ENCODE data around the gene GABBR1.
A peak's percentile ranks its signal among the peaks of the same experiment; 100 is the strongest.

Gene GABBR1

GRCh38 chr6:29652198-29652584 is 19.2 kb upstream of the GABBR1 start:
- FAIRE-seq, result no peak

- FAIRE-seq, result peak; percentile 77
Observed at GRCh38 chr6:29651413-29652197, 18.6 kb upstream of the GABBR1 start.

DNA sequence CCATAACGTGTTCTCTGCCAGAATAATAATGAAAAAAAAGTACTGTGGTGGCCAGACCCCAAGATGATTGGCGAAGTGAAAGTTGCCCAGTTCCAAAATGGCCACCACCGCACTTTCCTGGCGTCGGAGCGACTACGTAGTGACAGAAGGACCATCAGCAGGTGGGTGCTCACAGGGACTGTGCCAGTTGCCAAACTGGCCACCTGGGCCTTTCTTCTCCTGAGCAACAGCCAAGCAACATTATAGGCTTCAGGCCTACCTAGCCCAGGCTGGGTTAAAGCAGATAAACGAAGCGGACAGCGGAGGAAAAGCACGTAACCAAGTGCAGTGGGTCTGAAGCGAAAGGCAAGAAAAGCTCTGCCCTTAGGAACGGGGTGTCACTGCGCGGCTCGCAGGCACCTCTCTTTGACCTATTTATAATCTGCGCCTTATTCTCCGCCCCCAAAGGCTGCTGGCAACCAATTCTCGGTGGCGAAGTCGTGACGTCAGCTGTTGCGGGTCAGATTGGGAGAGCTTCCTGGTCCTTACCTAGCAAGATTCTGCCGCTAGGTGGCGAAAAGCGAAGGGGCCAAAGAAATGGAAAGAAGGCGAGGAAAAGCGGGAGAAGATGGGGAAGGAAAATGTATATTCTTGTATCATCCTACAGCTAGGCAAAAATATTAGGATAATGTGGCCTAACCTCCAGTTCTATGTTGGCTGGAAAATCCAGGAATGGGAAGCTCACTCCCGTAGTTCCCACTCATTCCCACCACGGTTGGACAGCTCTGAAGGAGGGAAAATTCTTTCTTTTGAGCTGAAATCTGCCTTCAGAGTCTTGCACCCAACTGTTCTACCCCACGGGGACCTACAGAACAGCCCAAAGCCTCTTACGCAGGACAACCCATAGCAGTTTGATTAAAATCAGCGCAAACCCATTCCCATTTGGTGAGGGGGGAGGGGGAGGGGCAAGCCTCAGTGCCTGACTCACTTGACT is 17.0 kb upstream of the GABBR1 start:
- peak; percentile 92 for FAIRE-seq

DNA sequence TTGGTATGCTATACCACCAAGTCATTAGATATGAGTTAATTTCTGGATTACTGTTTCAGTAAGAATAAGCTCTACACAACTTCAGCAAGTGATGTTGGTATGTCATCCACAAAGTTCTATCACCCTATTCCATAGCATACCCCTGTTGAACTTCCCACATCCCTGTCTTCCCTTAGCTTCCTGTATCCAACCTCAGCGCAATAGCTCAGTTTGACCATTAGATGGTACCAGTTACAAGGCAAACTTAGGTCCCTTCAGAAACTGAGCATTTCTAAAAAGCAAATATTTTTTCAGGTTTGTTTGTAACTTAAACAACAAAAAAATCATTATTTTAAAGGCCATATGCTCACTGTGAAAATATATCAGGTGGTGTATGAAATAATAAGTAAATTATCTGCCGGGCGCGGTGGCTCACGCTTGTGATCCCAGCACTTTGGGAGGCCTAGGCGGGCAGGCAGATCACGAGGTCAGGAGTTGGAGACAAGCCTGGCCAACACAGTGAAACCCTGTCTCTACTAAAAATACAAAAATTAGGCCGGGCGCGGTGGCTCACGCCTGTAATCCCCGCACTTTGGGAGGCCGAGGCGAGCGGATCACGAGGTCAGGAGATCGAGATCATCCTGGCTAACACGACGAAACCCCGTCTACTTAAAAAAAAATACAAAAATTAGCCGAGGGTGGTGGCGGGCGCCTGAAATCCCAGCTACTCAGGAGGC is 15.1 kb upstream of the GABBR1 start:
- peak; percentile 48 for FAIRE-seq

DNA sequence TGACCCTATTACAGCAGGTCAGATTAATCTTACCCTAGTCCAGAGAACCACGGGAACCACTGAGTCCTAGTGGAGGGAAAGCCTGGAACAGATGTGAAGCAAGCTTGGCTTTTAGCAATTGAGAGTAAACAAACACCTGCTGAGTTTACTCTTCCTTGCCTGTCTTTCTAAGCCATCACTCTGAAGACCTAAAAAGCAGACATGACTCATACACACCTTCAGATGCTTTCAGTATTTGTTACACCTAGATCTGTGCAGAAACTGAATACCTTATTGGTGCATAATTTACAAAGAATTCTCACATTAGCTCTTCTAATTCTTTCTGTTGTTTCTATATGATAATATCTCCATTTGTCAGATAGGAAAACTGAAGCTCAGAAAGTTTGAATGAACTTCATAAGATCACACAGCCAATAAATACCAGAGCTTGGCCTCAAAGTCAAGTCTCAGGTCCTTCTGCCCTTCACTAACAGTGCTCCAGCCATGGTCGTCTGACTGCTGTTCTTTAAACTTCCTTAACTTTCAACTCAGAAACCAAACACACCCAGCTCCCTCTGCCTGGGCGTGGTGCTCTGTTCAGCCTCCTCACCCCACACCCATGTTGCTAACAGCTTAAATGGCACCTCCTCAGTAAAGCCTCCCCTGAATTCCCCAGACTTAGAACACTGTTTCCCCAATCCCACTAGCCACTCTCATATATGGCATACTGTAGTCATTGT is 8.6 kb upstream of the GABBR1 start:
- no peak for FAIRE-seq

GRCh38 chr6:29637247-29637646 is 4.3 kb upstream of the GABBR1 start:
- FAIRE-seq, result no peak

- FAIRE-seq, result no peak
Observed at GRCh38 chr6:29633534-29633905, 537 bp upstream of the GABBR1 start.

DNA sequence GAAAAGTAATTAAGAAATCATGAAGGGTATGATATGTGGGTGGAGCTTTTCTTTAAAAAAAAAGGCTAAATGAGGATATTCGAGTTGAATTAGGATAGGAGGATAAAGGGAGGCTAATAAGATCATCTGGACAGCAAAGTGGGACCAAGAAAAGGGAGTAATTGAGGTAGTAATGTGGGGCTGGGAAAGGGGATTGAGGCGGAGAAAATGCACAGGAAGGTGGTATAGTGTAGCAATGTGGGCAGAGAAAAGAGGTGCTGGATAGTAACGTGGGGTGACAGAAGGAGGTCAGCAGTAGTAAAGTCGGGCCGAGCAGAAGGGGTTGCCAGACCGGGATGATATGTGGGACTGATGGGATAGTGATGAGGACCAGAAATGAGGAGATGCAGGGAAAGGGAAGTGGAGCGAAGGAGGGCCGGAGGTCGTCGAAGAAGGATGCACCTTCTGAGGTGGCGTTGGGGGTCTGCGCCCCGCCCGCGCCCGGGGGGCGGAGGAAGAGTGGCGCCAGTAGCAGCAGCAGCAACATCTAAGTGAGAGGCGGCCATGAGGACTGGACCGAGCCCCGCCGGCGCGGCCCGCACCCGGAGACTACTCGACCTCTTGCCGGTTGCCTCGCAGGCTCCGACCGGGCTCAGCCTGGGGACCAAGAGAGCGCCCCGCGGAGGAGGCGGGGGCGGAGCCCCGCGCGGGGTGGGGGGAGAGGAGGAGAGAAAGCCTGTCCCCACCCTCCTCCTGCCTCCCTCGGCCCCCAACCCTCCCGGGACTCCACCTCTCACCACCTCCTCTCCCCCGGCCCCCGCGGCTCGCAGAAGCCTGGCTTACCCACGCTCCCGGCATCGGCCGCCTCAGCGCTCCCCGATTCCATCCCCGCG is 887 bp downstream of the GABBR1 start:
- no peak for FAIRE-seq

GRCh38 chr6:29631209-29631810 is 1.7 kb downstream of the GABBR1 start:
- FAIRE-seq, result no peak

GRCh38 chr6:29630315-29630714 is 2.7 kb downstream of the GABBR1 start:
- no peak for FAIRE-seq

DNA sequence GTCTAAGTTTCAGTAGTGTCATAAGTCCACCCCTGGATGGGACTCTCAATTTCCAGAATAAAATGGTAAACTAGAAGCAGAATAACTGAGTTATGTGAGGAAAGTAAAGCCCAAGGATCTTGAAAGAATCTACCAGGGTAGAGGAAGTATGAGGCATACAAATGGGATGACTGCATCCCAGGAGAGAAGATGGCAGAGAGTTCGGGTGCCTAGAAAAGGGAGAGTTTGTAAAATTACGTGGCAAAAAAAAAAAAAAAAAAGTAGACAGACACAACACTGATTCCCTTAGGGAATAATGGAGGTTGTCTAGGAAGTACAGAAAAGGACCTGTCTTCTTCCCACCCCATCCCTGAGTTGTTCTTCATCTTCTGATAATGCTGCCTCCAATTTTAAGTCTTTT is 3.4 kb downstream of the GABBR1 start:
- FAIRE-seq, result no peak

DNA sequence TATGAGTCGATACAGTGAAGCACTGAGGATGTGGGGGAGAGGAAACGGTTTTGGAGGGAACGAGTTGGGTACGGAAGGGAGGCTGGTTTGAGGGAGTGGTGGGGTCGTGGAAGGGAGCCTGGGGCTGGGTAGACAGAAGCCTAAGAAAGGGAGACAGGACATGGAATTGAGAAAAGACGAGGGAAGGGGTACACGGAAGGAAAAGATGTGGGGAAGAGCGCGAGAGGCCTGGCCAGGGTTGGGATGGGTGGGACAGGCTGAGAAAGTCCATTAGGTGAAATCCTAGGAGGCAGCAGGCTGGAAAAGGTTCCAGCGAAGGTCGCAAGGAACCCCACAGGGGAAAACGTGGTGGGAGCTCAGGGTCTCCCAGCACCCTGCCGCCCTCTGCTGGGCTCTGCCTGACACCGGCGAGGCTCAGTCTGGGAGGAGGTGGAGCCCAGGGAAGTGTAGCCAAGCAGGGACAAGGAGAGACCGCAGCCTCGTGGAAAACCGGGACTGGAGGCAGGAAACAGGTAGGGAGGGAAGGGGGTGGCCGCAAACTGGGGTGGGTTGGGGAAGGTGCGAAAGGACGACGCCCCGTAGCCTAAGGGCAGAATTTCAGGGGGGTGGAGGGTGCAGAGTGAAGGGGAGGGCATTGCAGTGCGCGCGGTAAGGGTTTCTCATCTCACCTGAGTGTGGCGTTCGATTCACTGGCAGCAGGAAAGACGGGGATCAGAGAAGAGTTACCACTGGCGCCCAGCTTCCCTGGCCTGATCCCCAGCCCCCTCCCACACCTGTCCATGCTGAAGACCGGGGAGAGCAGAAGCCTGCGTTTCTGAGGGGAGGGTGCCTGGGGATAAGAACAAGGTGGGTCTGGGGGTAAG is 4.3 kb downstream of the GABBR1 start:
- no peak for FAIRE-seq

DNA sequence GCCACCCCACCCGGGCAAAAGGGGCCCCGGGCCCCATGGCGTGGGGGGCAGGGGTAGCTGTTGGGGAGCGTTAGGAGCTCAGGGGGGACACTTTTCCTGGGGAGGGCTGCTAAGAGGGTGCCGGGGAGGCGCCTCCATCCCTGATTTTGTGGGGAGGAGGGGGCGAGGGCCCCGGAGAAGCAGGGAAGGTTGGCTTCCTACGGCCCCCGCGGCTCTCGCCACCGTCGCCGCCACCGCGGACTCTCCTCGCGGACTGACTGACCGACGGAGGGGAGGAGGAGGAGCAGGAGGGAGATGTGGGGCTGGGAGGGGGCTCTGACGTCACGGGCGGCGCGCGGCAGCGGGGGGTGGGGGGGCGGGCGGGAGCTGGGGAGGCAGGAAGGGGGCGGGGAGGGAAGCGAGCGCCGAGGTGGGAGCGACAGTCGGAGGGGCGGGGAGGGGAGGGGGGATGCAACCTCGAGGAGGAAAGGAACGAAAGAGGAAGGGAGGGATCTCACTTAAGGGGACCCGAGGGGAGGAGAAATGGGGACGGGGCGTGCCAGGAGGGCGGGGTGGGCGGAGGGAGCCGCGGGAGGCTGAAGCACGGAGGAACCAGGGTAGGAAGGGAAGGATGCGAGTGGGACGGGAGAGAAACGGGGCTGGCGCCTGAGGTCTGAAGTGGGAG is 5.1 kb downstream of the GABBR1 start:
- no peak for FAIRE-seq

DNA sequence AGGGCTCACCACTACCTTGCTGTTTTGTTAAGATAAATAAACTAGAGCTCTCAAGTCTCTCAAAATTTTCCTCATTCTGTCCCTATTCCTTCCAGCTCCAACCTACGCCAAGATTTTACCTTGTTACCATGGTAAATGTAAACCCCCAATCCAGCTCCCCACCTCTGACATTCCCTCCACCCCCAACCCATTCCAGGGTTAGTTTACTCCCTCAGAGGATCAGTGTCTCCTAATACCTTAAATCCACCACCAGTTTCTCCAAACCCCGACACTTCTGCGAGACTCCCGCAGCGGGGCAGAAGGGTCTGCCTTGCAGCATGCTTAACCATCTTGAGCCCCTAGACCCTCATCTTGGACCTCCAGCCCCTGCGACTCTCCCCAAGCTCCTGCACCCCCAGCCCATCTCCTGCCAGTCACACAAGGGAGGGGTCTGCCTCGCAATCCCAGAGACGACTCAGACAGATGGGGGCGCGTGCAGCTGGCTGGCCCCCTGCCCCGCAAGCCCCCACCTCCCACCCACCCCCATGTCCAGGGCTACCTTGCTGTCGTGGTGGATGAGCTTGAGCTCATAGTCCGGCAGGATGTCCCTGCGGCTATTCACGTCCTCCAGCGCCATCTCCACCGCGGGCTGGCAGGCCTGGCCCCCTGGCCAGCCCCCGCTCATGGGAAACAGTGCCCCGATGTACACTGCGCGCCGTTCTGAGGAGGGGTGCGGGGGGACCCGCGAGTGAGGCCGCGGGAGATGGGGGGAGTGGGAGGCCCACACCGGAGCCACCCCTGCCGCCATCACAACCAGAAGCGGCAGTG is 5.8 kb downstream of the GABBR1 start:
- no peak for FAIRE-seq

- no peak for FAIRE-seq
Observed at GRCh38 chr6:29625337-29625930, 7.5 kb downstream of the GABBR1 start.

DNA sequence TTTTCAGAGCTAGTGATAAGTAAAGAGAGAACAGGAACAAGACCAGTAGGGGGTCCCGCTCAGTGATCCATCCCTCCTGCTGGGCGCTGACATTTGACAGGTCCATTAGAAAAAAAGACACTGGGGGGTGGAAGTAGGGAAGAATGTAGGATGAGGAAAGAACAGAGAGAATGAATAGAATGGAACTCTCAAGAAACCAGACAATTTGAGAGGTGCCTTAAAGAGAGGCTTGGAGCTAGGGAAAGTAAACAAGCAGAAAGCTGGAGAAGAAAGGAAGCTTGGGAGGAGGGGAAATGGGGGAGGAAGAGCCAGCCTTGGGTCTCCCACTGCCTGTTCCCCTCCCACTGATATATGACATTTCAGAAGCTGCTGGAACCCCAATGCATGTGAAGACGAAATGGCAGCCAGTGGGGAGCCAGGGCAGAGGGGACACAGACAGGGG is 8.4 kb downstream of the GABBR1 start:
- no peak for FAIRE-seq

- FAIRE-seq, result no peak
Observed at GRCh38 chr6:29620630-29621029, 12.4 kb downstream of the GABBR1 start.

- no peak for FAIRE-seq
Observed at GRCh38 chr6:29619578-29620160, 13.3 kb downstream of the GABBR1 start.
